HCT116 (cell line): ENCODE data around the gene THOP1. TPM values are rescaled to one million over a fixed set of nuclear protein-coding genes. Genes with fewer than 3 reads are reported as not detected.

Experiments used
- ATAC-seq: fragments of 200-7000 bp; cut with Tn5 transposase; 2 replicates; pipeline ENCODE4 v1.9.1; 2020; ENCODE audit warnings: mild to moderate bottlenecking, moderate library complexity
- BruUV-seq: library from RNA; stranded (reverse); fragments of 400-500 nt; replicated peaks from 2 replicates; lab custom pipeline; 2021; lab: Mats Ljungman, UMichigan
- CTCF ChIA-PET: fragments of 300-600 bp; sonication (Branson Sonifier 250); formaldehyde crosslinking; loops from one replicate; lab custom pipeline; 2021; ENCODE audit warnings: antibody characterized with exemption; lab: Charles Lee
- POLR2A ChIA-PET: fragments of 300-600, 350-600 bp; sonication (Branson Sonifier 250); formaldehyde crosslinking; loops from one replicate; lab custom pipeline; 2021; ENCODE audit warnings: antibody characterized with exemption; lab: Charles Lee
- RAD21 ChIA-PET, 2 experiments: fragments of 300-600 bp; sonication (Branson Sonifier 250); formaldehyde crosslinking; loops; one replicate each; lab custom pipeline; 2023; ENCODE audit warnings: low total read pairs in 2 of 2; ENCODE audit not compliant: uncharacterized antibody in 2 of 2, unreplicated experiment in 2 of 2, low non-redundant PET in 1 of 2; lab: Charles Lee
- DNase-seq: peaks from one replicate; pipeline ENCODE4 v3.0.0-alpha.2; 2010; ENCODE audit warnings: low read depth, low spot score
- H2AFZ ChIP-seq: fragments of 200-600 bp; shearing (Covaris generic), sonication (generic); 2 replicates; pipeline ENCODE4 v1.6.1; 2017; ENCODE audit warnings: low read depth, mixed run types, mixed read lengths, antibody characterized with exemption, low read length; ENCODE audit not compliant: poor library complexity, severe bottlenecking
- H3K27ac ChIP-seq: 2 replicates; pipeline ENCODE4 v1.5.1; 2012; ENCODE audit warnings: low read depth, low read length
- H3K27me3 ChIP-seq: fragments of 200-600 bp; sonication (generic); 2 replicates; pipeline ENCODE4 v1.6.1; 2016; ENCODE audit warnings: mixed run types, low read length, mixed read lengths; ENCODE audit not compliant: insufficient read depth
- H3K36me3 ChIP-seq, 2 experiments: fragments of 200-500 bp in 1 of 2; fragments of 200-600 bp in 1 of 2; sonication (Bioruptor generic) in 1 of 2; sonication (generic) in 1 of 2; 2 replicates each; pipeline versions ENCODE4 v1.5.1 to v1.6.1; 2014 to 2016; ENCODE audit warnings: low read length in 2 of 2, inconsistent platforms in 1 of 2, mixed read lengths in 1 of 2, mixed run types in 1 of 2; ENCODE audit not compliant: insufficient read depth in 2 of 2, control insufficient read depth in 1 of 2
- H3K4me1 ChIP-seq, 2 experiments: fragments of 200-600 bp in 1 of 2; sonication (generic) in 1 of 2; 2 replicates each; pipeline versions ENCODE4 v1.5.1 to v1.6.1; 2012 to 2017; ENCODE audit warnings: low read length in 2 of 2, inconsistent platforms in 1 of 2, mild to moderate bottlenecking in 1 of 2, mixed read lengths in 1 of 2, mixed run types in 1 of 2, moderate library complexity in 1 of 2; ENCODE audit not compliant: insufficient read depth in 2 of 2, control insufficient read depth in 1 of 2
- H3K4me2 ChIP-seq: fragments of 200-600 bp; sonication (generic); 2 replicates; pipeline ENCODE4 v1.6.1; 2017; ENCODE audit warnings: mixed run types, low read length, mixed read lengths
- H3K4me3 ChIP-seq, 2 experiments: fragments of 200-600 bp in 1 of 2; sonication (generic) in 1 of 2; replicated peaks in 1 of 2; 2 replicates each; pipeline ENCODE4 v1.5.1; 2011 to 2016; ENCODE audit warnings: low read length in 2 of 2, control low read depth in 1 of 2, low read depth in 1 of 2, mild to moderate bottlenecking in 1 of 2, mixed read lengths in 1 of 2, mixed run types in 1 of 2
- H3K79me2 ChIP-seq: fragments of 200-600 bp; sonication (generic); 2 replicates; pipeline ENCODE4 v1.6.1; 2017; ENCODE audit warnings: mild to moderate bottlenecking, mixed run types, low read length, moderate library complexity, mixed read lengths; ENCODE audit not compliant: insufficient read depth
- H3K9ac ChIP-seq: fragments of 200-600 bp; sonication (generic); 2 replicates; pipeline ENCODE4 v1.6.1; 2016; ENCODE audit warnings: low read length, mixed read lengths
- H3K9me2 ChIP-seq: fragments of 200-600 bp; sonication (generic), shearing (Covaris generic); 2 replicates; pipeline ENCODE4 v1.6.1; 2017; ENCODE audit warnings: mixed run types, mild to moderate bottlenecking, moderate library complexity; ENCODE audit not compliant: insufficient read depth
- H3K9me3 ChIP-seq, 2 experiments: fragments of 200-500 bp in 1 of 2; fragments of 200-600 bp in 1 of 2; sonication (Bioruptor generic) in 1 of 2; sonication (generic) in 1 of 2; 2 replicates each; pipeline ENCODE4 v1.6.1; 2014 to 2017; ENCODE audit warnings: low read length in 2 of 2, mixed read lengths in 2 of 2, inconsistent platforms in 1 of 2, low read depth in 1 of 2, mild to moderate bottlenecking in 1 of 2, mixed run types in 1 of 2, moderate library complexity in 1 of 2; ENCODE audit not compliant: control insufficient read depth in 1 of 2, insufficient read depth in 1 of 2
- H4K20me1 ChIP-seq: fragments of 200-600 bp; sonication (generic), shearing (Covaris generic); 2 replicates; pipeline ENCODE4 v1.6.1; 2017; ENCODE audit warnings: mixed run types, mild to moderate bottlenecking, moderate library complexity; ENCODE audit not compliant: insufficient read depth
- CBX3 ChIP-seq: IDR thresholded peaks from 2 replicates; pipeline ENCODE4 v1.6.1; 2012; ENCODE audit warnings: low read depth
- CEBPB ChIP-seq: IDR thresholded peaks from 2 replicates; pipeline ENCODE4 v1.6.1; 2012; ENCODE audit warnings: low read depth
- EGR1 ChIP-seq: IDR thresholded peaks from 2 replicates; pipeline ENCODE4 v1.6.1; 2012; ENCODE audit warnings: low read depth
- EZH2phosphoT487 ChIP-seq: fragments of 200-600 bp; IDR thresholded peaks from 2 replicates; pipeline ENCODE4 v1.6.1; 2018; ENCODE audit warnings: antibody characterized with exemption, borderline replicate concordance
- FOSL1 ChIP-seq: IDR thresholded peaks from 2 replicates; pipeline ENCODE4 v1.6.1; 2012; ENCODE audit warnings: low read depth
- JUND ChIP-seq: IDR thresholded peaks from 2 replicates; pipeline ENCODE4 v1.6.1; 2012
- MAX ChIP-seq: IDR thresholded peaks from 2 replicates; pipeline ENCODE4 v1.6.1; 2012
- POLR2A ChIP-seq: IDR thresholded peaks from 2 replicates; pipeline ENCODE4 v1.7.0; 2011; ENCODE audit warnings: borderline replicate concordance; ENCODE audit not compliant: insufficient read depth, insufficient read length; ENCODE audit errors: extremely low read depth
- REST ChIP-seq: IDR thresholded peaks from 2 replicates; pipeline ENCODE4 v1.6.1; 2012; ENCODE audit warnings: low read depth
- SP1 ChIP-seq: IDR thresholded peaks from 2 replicates; pipeline ENCODE4 v1.6.1; 2012; ENCODE audit warnings: low read depth
- SRF ChIP-seq: IDR thresholded peaks from 2 replicates; pipeline ENCODE4 v1.6.1; 2012; ENCODE audit warnings: low read depth
- TCF7L2 ChIP-seq: IDR thresholded peaks from 2 replicates; pipeline ENCODE4 v1.7.0; 2011; ENCODE audit warnings: borderline replicate concordance, inconsistent platforms; ENCODE audit not compliant: insufficient read depth, insufficient read length; ENCODE audit errors: extremely low read depth
- YY1 ChIP-seq: IDR thresholded peaks from 2 replicates; pipeline ENCODE4 v1.6.1; 2011; ENCODE audit warnings: low read length, low read depth, moderate library complexity, mild to moderate bottlenecking; ENCODE audit not compliant: insufficient replicate concordance; ENCODE audit errors: extremely low read depth
- ZNF274 ChIP-seq: fragments of 200-500 bp; sonication (Bioruptor generic); IDR thresholded peaks from 2 replicates; pipeline ENCODE4 v1.6.1; 2014; ENCODE audit warnings: mild to moderate bottlenecking, low read depth, low read length, inconsistent platforms
- intact Hi-C: fragments of 100-400 bp; cut with micrococcal nuclease; formaldehyde crosslinking; loops from 2 replicates; pipeline ENCODE4 v1.10.0; 2022
- total RNA-seq: library from RNA; stranded (reverse); gene quantifications from one replicate; pipeline ENCODE4 v1.2.1, GENCODE V29; 2021; ENCODE audit not compliant: unreplicated experiment
- TF ChIP-seq, protein P1 (sequence below): IDR thresholded peaks from 2 replicates; pipeline ENCODE4 v1.6.1; 2011; ENCODE audit warnings: mild to moderate bottlenecking, low read length, moderate library complexity; ENCODE audit not compliant: insufficient replicate concordance; ENCODE audit errors: extremely low read depth

Gene THOP1
- total RNA-seq, 1 experiment from 2014 or later = 201 TPM

DNA sequence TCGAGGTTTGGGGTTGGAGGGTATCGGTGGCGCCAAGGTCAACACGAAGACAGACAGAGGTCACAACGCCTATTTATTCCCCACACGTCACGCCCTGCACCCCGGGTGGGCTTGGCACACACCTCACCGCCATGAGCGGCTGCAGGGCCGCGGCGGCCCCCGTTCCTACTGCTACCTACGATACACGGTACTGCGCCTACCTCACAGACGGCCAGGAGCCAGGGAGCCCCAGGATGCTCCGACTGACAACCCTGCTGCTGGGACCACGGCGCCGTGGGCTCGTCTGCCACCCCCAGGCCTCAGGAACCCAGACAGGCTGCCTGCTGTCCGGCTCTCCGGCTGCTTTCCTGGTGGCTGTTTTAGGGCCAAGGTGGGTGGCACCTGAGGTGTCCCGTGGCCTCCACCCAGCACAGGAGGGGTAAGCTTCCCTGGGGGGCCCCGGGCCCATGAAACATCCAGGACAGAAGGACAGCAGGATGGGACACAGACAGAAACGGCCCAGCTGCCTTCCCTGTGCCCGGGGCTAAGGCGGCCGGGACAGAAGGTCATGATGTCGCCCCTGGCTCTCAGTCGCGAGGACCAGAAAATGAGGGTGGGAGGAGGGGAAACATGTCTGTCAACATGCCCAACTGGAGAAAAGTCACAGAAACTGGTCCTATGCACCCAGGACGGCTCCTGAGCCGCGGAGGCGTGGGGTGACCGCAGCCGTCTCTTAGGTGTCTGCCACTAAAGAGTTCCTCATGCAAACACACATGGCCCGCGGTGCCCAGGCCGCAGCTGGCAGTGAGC lies 30.4 kb upstream of the THOP1 start:
- Histone ChIP-seq H3K36me3 (peaks cover 10 to 27% of the 10 kb centered on the region in 2 experiments; a peak in 3 of 4 replicates), H2AFZ (no peak overlapping the region), H3K4me3 (no peak overlapping the region), H4K20me1 (no peaks in the 10 kb centered on the region), H3K4me1 (no peaks in the 10 kb centered on the region), H3K9ac (no peak overlapping the region), H3K27ac (no peak overlapping the region), H3K9me3 (no peaks in the 10 kb centered on the region), H3K9me2 (no peaks in the 10 kb centered on the region), H3K79me2 (no peaks in the 10 kb centered on the region), H3K27me3 (no peaks in the 10 kb centered on the region), H3K4me2 (no peak overlapping the region)
- DNase-seq (no peak), ATAC-seq (no peak)
- RAD21 ChIA-PET = no interaction called here
- CTCF ChIA-PET = interaction anchor here (2.6 kb wide), 1 partner anchor 106 kb away, joined by 11 read pairs; no protein-coding TSS in a partner anchor
- POLR2A ChIA-PET = no interaction called here
- TF ChIP-seq POLR2A (no peak), SRF (no peak)
- intact Hi-C loops = no loop called here
- BruUV-seq = no TSS peak

GRCh38 chr19:2755448-2755705 lies 29.9 kb upstream of the THOP1 start:
- Histone ChIP-seq H3K4me1 (no peaks in the 10 kb centered on the region), H3K4me3 (no peak overlapping the region), H3K9ac (no peak overlapping the region), H3K79me2 (no peaks in the 10 kb centered on the region), H4K20me1 (no peaks in the 10 kb centered on the region), H3K9me3 (no peaks in the 10 kb centered on the region), H3K4me2 (no peak overlapping the region), H3K27me3 (no peaks in the 10 kb centered on the region), H3K27ac (no peak overlapping the region), H3K36me3 (peaks cover 10 to 27% of the 10 kb centered on the region in 2 experiments; a peak in 3 of 4 replicates), H3K9me2 (no peaks in the 10 kb centered on the region), H2AFZ (no peak overlapping the region)
- POLR2A ChIA-PET = no interaction called here
- DNase-seq (no peak), ATAC-seq (no peak)
- RAD21 ChIA-PET = no interaction called here
- TSS peak; percentile 32 for BruUV-seq
- CTCF ChIA-PET = no interaction called here
- intact Hi-C loops = no loop called here
- TF ChIP-seq, protein P1, sequence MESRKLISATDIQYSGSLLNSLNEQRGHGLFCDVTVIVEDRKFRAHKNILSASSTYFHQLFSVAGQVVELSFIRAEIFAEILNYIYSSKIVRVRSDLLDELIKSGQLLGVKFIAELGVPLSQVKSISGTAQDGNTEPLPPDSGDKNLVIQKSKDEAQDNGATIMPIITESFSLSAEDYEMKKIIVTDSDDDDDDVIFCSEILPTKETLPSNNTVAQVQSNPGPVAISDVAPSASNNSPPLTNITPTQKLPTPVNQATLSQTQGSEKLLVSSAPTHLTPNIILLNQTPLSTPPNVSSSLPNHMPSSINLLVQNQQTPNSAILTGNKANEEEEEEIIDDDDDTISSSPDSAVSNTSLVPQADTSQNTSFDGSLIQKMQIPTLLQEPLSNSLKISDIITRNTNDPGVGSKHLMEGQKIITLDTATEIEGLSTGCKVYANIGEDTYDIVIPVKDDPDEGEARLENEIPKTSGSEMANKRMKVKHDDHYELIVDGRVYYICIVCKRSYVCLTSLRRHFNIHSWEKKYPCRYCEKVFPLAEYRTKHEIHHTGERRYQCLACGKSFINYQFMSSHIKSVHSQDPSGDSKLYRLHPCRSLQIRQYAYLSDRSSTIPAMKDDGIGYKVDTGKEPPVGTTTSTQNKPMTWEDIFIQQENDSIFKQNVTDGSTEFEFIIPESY = no peak
- no peak for TF ChIP-seq CEBPB
- TF ChIP-seq REST = no peak
- TF ChIP-seq FOSL1 = no peak
- no peak for TF ChIP-seq MAX
- no peak for TF ChIP-seq ZNF274
- TF ChIP-seq JUND = no peak
- TF ChIP-seq YY1 = no peak
- no peak for TF ChIP-seq TCF7L2
- TF ChIP-seq CBX3 = no peak
- TF ChIP-seq SRF = no peak
- no peak for TF ChIP-seq SP1
- TF ChIP-seq EGR1 = no peak
- TF ChIP-seq EZH2phosphoT487 = no peak
